HG02610 (cell line): ENCODE measurements around the gene RSBN1.
"Not testable (repeated sequence)": the region's sequence is repeated elsewhere in the genome, so short reads cannot be mapped to it uniquely, and the experiment has no call there.

Experiments used
- ATAC-seq: cut with Tn5 transposase; IDR thresholded peaks from one replicate; pipeline ENCODE4 v1.9.1; 2021; ENCODE audit warnings: mild to moderate bottlenecking, moderate library complexity; ENCODE audit not compliant: unreplicated experiment

The RSBN1 gene

GRCh38 chr1:113749402-113749801, 62.9 kb downstream of the RSBN1 start:
- no peak for ATAC-seq

- ATAC-seq, result no peak
Observed at GRCh38 chr1:113747376-113747775, 64.9 kb downstream of the RSBN1 start.

- ATAC-seq, result no peak
Observed at GRCh38 chr1:113745425-113745824, 66.9 kb downstream of the RSBN1 start.

- ATAC-seq, result no peak
Observed at GRCh38 chr1:113744114-113744513, 68.2 kb downstream of the RSBN1 start.

- ATAC-seq, result peak; percentile 75
Observed at GRCh38 chr1:113742515-113742914, 69.8 kb downstream of the RSBN1 start.

- no peak for ATAC-seq
Observed at GRCh38 chr1:113734357-113735055, 77.8 kb downstream of the RSBN1 start.

GRCh38 chr1:113732802-113733201, 79.5 kb downstream of the RSBN1 start:
- ATAC-seq, result no peak

GRCh38 chr1:113721010-113721409, 91.3 kb downstream of the RSBN1 start:
- ATAC-seq, result no peak

GRCh38 chr1:113718621-113719020, 93.7 kb downstream of the RSBN1 start:
- not testable (repeated sequence) for ATAC-seq

- ATAC-seq, result not testable (repeated sequence)
Observed at GRCh38 chr1:113717506-113717905, 94.8 kb downstream of the RSBN1 start.

- no peak for ATAC-seq
Observed at GRCh38 chr1:113714606-113715269, 97.5 kb downstream of the RSBN1 start.
